Central memory CD8-positive, alpha-beta T cell (primary cell): ENCODE measurements around the gene ATP8B4.
"Not testable (repeated sequence)": the region's sequence is repeated elsewhere in the genome, so short reads cannot be mapped to it uniquely, and the experiment has no call there.

Source experiments
- ATAC-seq: fragments of 150-1000 bp; cut with Tn5 transposase; replicated peaks from 2 replicates; pipeline ENCODE4 v1.10.0; 2022; ENCODE audit warnings: mild to moderate bottlenecking, moderate FRiP score, moderate number of reproducible peaks; ENCODE audit not compliant: poor library complexity, severe bottlenecking; ENCODE audit errors: extremely low read depth
- DNase-seq, 2 donors: peaks; one replicate each; pipeline ENCODE4 v3.0.0; 2021; ENCODE audit warnings: low spot score in 2 of 2
- H3K27ac Mint-ChIP-seq: one replicate; pipeline ENCODE4 v1.8.0; 2022; ENCODE audit warnings: low read depth, mild to moderate bottlenecking, moderate library complexity, mixed read lengths
- H3K27me3 Mint-ChIP-seq: one replicate; pipeline ENCODE4 v1.8.0; 2022; ENCODE audit warnings: mixed read lengths
- H3K36me3 Mint-ChIP-seq: one replicate; pipeline ENCODE4 v1.8.0; 2022; ENCODE audit warnings: mild to moderate bottlenecking, moderate library complexity, mixed read lengths; ENCODE audit not compliant: insufficient read depth
- H3K4me1 Mint-ChIP-seq: one replicate; pipeline ENCODE4 v1.8.0; 2022; ENCODE audit warnings: mixed read lengths
- H3K4me3 Mint-ChIP-seq: one replicate; pipeline ENCODE4 v1.8.0; 2022; ENCODE audit warnings: mild to moderate bottlenecking, moderate library complexity, mixed read lengths
- H3K9me3 Mint-ChIP-seq: one replicate; pipeline ENCODE4 v1.8.0; 2022; ENCODE audit warnings: mixed read lengths

Gene ATP8B4

DNA sequence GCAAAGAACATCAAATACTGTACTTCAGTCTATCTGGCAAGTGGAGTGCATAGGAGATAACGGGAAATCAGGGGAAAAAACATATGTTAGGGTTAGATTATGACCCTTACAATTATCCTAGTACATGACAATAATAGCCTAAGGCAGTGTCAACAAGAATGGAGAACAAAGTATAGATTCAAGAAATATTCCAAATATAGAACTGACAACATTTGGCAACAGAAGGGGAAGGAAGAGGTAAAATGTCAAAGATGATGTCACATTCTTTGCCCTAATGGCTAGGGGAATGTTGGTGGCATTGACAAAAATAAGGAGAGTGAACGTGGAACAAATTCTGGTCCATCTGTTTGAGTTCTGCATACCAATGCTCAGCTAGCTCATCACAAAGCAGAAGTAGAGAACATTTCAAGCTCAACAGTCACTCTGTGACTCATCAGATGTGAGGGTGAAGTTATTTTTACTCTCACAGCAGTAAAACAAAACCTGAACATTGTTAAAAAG lies 15.5 kb upstream of the ATP8B4 start:
- Mint-ChIP-seq H3K27me3 (peaks cover 8% of the 10 kb centered on the region), H3K4me3 (no peak overlapping the region), H3K9me3 (no peaks in the 10 kb centered on the region), H3K27ac (no peak overlapping the region), H3K36me3 (no peaks in the 10 kb centered on the region), H3K4me1 (peaks cover 11% of the 10 kb centered on the region)
- ATAC-seq (peak; percentile 52), DNase-seq (no peak)

DNA sequence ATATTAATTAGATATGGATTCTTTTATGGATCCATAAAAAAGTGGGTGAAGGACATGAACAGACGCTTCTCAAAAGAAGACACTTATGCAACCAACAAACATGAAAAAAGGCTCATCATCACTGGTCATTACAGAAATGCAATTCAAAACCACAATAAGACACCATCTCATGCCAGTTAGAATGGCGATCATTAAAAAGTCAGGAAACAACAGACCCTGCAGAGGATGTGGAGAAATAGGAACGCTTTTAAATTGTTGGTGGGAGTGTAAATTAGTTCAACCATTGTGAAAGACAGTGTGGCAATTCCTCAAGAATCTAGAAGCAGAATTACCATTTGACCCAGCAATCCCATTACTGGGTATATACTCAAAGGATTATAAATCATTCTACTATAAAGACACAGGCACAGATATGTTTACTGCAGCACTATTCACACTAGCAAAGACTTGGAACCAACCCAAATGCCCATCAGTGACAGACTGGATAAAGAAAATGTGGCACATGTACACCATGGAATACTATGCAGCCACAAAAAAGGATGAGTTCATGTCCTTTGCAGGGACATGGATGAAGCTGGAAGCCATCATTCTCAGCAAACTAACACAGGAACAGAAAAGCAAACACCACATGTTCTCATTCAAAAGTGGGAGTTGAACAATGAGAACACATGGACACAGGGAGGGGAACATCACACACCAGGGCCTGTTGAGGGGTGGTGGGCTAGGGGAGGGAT lies 13.4 kb upstream of the ATP8B4 start:
- H3K27ac Mint-ChIP-seq, H3K4me3 Mint-ChIP-seq, H3K27me3 Mint-ChIP-seq, H3K36me3 Mint-ChIP-seq, DNase-seq, ATAC-seq, H3K9me3 Mint-ChIP-seq: not testable (repeated sequence)
- H3K4me1 Mint-ChIP-seq: peaks cover 11% of the 10 kb centered on the region

DNA sequence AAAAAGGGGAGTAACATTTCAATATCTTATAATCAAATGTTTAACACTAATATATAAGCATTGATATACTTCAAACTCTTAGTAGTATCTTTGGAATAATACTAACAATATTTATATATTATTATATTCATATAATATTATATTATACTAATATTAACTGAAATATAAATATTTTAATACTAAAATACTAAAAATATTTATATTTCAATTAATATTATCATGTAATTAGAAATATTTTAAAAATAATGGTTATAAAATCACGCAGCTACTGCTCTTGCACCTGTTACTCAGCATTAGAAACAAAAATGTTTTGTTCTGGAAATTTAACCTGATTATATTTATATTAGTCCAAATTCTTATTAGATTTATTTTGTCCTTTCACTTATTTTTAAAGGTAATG lies 12.6 kb upstream of the ATP8B4 start:
- ATAC-seq (no peak), DNase-seq (no peak)
- Mint-ChIP-seq H3K4me1 (peaks cover 11% of the 10 kb centered on the region), H3K4me3 (no peak overlapping the region), H3K27me3 (peaks cover 8% of the 10 kb centered on the region), H3K9me3 (no peaks in the 10 kb centered on the region), H3K36me3 (no peaks in the 10 kb centered on the region), H3K27ac (no peak overlapping the region)

DNA sequence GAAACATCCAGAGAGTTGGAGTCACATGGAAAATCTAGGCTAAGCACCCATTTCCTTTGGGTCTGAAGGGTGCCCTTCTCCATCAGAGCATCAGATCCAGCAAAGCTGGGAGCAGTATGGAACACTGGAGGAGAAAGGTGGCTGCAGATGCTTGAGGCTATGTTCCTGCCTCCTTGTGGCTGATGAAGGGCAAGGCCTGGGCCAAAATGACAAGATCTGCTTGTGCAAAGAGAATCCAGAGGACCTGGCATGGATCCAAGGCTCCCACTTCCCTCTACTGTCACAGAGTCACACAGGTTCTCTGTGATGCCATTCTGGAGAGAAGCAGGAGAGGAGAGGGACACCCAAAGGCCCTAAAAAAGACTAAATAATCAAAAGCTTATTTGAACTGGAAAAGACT lies 9.2 kb upstream of the ATP8B4 start:
- no peak for DNase-seq
- Mint-ChIP-seq H3K4me1 (no peaks in the 10 kb centered on the region), H3K36me3 (no peaks in the 10 kb centered on the region), H3K27me3 (no peaks in the 10 kb centered on the region), H3K9me3 (peaks cover 6% of the 10 kb centered on the region), H3K27ac (no peak overlapping the region), H3K4me3 (no peak overlapping the region)
- no peak for ATAC-seq

DNA sequence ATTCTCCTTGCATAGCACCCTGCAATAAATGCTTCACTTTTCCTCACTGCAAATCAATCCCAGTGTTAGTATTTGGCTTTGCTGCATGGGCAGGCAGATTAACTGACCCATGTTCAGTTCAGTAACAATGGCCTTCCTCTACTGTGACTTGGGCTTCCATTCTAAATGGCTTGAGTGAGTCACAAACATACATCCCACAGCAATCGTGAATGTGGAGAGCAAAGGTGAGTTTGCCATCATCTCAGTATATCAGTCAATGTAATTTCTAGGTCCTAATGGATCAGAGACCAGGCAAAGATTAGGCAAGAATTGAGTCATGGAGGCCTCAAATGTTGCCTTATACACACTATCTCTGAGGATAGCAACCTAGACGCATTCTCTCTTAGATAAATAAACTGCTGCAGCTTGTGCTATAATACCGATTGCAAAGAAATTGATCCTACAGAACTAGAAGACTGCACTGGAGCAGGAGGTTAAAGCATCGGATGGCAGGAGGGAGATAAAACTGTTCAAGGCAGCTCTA lies 8.3 kb upstream of the ATP8B4 start:
- Mint-ChIP-seq H3K27me3 (no peaks in the 10 kb centered on the region), H3K4me3 (no peak overlapping the region), H3K9me3 (peaks cover 6% of the 10 kb centered on the region), H3K27ac (no peak overlapping the region), H3K36me3 (no peaks in the 10 kb centered on the region), H3K4me1 (no peaks in the 10 kb centered on the region)
- DNase-seq: no peak
- ATAC-seq: no peak

DNA sequence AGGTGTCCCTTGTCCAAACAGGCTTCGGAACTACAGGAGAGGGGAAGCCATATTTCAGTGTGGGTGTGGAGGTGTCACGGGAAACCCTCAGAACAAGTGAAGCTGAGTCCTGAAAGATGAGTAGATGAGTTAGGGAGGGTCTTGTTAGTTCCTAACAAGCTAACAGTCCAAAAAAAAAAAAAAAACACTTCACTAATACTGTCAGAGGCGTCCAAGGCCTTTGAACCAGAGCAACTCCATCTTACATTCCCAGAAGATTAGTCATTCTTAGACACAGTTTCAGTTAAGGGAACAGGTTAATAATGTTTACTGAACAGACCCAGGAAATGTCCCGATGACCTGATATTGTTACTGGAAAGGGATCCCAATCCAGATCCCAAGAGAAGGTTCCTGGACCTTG lies 7.0 kb upstream of the ATP8B4 start:
- no peak for ATAC-seq
- H3K4me3 Mint-ChIP-seq: no peak overlapping the region
- peaks cover 6% of the 10 kb centered on the region for H3K9me3 Mint-ChIP-seq
- no peaks in the 10 kb centered on the region for H3K36me3 Mint-ChIP-seq
- no peak for DNase-seq
- no peaks in the 10 kb centered on the region for H3K27me3 Mint-ChIP-seq
- H3K4me1 Mint-ChIP-seq: no peaks in the 10 kb centered on the region
- no peak overlapping the region for H3K27ac Mint-ChIP-seq

DNA sequence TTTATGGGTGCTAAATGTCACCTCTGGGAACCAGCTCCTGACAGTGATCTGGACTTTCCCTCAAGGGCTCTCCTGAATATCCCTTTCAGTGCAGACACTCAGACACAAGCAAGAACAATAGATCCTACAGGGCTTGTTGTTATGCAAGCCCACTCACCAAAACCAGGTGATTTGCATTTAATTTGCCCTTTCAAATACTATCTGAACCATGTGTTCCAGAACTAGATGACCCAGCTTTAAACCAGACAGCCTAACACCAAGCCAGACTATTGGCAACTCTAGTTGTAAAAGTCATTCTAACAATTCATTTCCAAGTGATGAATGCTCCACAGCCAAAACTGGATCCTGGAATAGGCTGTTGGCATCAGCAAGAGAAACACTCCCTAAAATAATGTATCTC lies 5.6 kb upstream of the ATP8B4 start:
- DNase-seq (no peak), ATAC-seq (no peak)
- Mint-ChIP-seq H3K4me3 (no peak overlapping the region), H3K36me3 (no peaks in the 10 kb centered on the region), H3K9me3 (peaks cover 6% of the 10 kb centered on the region), H3K4me1 (no peaks in the 10 kb centered on the region), H3K27me3 (no peaks in the 10 kb centered on the region), H3K27ac (no peak overlapping the region)

DNA sequence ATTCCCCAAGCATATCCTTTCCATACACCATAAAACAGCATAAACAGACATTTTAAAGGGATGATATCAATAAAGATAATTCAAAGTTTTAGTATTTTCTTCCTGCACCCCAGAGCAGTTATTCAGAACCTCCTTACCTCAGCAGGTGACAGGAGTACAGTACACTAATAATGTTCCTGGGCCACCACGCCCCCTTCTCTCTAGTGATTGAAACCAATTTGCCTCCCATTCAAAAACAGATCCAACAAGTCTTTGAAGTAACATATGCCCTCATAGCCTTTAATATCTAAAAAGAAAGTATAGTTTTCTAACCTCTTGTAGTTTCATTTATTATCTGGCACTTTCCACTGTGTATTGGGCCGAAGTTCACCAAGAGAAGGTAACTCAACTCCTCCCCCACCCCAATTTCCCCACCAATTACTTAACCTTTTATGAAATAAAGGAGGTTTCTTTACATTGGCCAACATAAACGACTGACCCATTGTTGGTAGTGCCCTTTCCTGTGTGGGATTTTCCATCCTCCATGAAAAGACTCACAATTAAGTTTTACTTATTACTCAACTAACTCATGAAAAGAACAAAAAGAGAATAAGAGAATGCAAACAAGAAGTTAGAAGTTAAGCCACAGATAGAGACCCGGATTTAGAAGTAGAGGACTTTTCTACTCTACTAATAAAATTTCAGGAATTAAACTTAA lies 5.0 kb upstream of the ATP8B4 start:
- Mint-ChIP-seq H3K27me3 (no peaks in the 10 kb centered on the region), H3K36me3 (no peaks in the 10 kb centered on the region), H3K27ac (no peak overlapping the region), H3K4me3 (no peak overlapping the region), H3K4me1 (peaks cover 2% of the 10 kb centered on the region), H3K9me3 (peaks cover 6% of the 10 kb centered on the region)
- ATAC-seq (no peak), DNase-seq (no peak)

DNA sequence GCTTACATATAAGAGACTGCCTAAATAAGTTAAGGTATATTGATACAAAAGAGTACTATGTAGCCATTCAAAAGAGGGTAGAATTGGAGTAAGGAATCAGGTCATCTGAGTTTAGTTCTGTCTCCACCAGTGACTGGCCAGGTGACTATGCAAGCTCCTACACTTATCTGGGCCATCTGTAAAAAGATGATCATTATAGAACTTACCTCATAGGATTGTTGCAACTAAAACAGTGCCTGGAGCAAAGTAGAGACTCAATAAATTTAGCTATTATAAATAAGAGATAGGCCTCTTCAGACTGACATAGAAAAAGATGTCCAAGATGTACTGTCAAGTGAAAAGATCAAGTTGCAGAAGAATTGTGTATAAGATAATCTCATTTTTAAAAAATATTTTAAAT lies 1.7 kb upstream of the ATP8B4 start:
- H3K36me3 Mint-ChIP-seq: no peaks in the 10 kb centered on the region
- DNase-seq: no peak
- ATAC-seq: no peak
- H3K27me3 Mint-ChIP-seq: no peaks in the 10 kb centered on the region
- no peak overlapping the region for H3K4me3 Mint-ChIP-seq
- H3K4me1 Mint-ChIP-seq: peaks cover 9% of the 10 kb centered on the region
- no peak overlapping the region for H3K27ac Mint-ChIP-seq
- peaks cover 6% of the 10 kb centered on the region for H3K9me3 Mint-ChIP-seq

DNA sequence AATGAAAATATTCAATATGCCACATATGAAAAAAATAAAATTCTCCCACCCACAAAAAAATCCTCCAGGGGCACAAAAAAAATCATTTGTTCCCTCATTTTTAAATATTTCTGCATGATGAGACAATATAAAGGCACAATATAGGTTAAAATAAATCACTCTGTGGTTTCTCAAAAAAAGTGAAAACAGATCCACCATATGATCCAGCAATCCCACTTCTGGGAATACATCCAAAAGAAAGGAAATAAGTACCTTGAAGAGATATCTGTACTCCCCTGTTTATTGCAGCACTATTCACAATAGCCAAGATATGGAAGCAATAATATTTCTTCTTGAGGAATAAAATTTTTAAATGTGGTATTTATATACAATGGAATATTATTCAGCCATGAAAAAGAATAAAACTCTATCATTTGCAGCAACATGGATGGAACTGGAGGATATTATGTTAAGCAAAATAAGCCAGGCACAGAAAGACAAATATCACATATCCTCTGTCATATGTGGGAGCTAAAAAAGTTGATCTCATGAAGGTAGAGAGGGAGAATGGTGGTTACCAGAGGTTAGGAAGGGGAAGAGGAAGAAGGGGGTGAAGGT lies 1.5 kb downstream of the ATP8B4 start:
- Mint-ChIP-seq H3K4me3 (no peak overlapping the region), H3K27ac (no peak overlapping the region), H3K27me3 (no peaks in the 10 kb centered on the region), H3K4me1 (peaks cover 9% of the 10 kb centered on the region), H3K36me3 (no peaks in the 10 kb centered on the region), H3K9me3 (no peaks in the 10 kb centered on the region)
- ATAC-seq: no peak
- DNase-seq: no peak

DNA sequence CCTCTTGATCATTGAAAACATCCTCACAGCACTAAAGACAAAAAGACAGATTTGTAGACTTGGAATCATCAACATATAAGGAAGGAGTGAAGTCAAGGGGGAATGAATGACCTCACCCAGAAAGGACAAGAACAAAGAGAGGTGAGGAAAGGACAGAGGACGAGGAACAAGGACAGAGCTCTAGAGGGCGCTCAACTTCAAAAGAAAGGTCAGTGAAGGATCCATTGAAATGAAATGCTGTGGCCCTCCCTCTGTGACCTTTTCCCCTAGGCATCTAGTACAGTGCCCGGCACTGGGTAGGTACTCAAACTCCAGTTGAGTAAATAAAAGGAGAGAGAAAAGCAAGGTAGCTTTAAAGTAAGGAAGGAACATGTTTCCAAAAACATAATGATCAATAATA lies 2.6 kb downstream of the ATP8B4 start:
- Mint-ChIP-seq H3K4me1 (peaks cover 9% of the 10 kb centered on the region), H3K27ac (no peak overlapping the region), H3K27me3 (no peaks in the 10 kb centered on the region), H3K4me3 (no peak overlapping the region), H3K9me3 (no peaks in the 10 kb centered on the region), H3K36me3 (no peaks in the 10 kb centered on the region)
- ATAC-seq (no peak), DNase-seq (no peak)

DNA sequence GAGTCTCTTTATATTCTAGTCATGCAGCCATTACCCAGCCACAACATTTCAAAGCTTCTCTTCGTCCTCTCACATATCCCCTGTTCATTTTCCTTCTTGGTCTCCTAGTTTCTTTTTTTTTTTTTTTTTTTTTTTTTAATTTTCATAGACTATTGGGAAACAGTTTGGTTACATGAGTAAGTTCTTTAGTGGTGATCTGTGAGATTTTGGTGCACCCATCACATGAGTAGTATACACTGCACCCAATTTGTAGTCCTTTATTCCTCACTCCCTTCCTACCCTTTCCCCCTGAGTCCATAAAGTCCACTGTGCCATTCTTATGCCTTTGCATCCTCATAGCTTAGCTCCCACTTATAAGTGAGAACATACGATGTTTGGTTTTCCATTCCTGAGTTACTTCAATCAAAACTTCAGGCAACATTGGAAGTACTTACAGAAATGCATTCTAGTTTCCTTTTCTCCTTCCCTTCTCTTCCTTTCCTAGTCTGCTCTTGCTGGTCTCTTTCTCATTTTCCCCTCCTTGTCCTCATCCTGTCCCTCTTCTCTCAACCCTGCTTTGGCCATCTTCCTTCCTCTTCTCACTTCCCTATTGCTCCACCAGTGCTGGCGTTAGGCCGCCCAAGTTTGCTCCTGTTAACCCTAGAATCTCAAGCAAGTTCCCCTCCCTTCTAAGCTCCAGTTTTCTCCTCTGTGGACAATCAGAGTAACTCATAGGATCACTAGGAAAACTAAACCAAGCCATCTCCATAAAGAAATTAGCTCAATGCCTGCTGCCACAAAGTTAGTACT lies 4.8 kb downstream of the ATP8B4 start:
- Mint-ChIP-seq H3K27me3 (no peaks in the 10 kb centered on the region), H3K4me3 (no peak overlapping the region), H3K27ac (peak overlapping the region; percentile 7), H3K9me3 (no peaks in the 10 kb centered on the region), H3K36me3 (no peaks in the 10 kb centered on the region), H3K4me1 (peaks cover 13% of the 10 kb centered on the region)
- no peak for ATAC-seq
- DNase-seq: no peak
